ENCODE data around the gene NGB.

Gene NGB

DNA sequence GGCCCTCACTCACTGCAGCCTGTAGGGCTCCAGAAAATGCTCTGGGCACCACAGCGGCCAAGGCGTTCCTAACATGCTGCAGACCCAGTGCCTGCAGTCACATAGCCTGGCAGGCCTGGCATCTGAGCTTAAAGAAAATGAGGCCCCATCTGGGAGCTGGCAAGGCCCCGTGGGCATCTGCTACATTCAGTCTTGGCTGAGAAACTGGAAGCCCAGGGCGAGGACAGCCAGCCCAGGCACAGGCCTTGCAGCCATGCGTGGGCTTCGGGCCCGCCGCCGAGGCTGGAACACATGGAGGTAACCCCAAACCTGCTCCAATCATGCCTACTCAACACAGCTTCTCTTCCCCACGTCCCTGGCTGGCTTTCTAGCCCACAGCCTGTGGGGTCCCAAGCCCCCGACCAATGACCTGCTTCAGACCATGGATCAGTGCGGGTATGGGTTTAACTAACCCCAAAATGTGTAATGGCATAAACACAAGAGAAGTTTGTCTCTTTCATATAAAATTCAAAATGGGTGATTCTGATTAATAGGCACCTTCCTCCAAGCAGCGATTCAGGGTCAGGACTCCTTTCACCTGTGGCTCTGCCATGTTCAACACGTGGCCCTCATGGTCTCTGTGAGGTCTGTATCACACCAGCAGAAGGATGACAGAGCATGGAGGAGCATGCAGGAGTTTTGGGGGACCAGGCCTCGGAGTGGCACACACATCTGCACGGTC is 6.4 kb downstream of the NGB start:
- Histone ChIP-seq H3K9ac (ENCODE audit: low read depth, low read length) (no peak overlapping the region), H3K4me1 (ENCODE audit: insufficient read depth, low read length) (no peaks in the 10 kb centered on the region), H3K9me3 (ENCODE audit: control insufficient read depth, insufficient read depth, low read length) (no peaks in the 10 kb centered on the region), H3K36me3 (ENCODE audit: insufficient read depth, low read length) (no peaks in the 10 kb centered on the region)

GRCh38 chr14:77260631-77261030 is 10.4 kb downstream of the NGB start:
- H3K9me3 ChIP-seq (ENCODE audit: control insufficient read depth, insufficient read depth, low read length), result no peaks in the 10 kb centered on the region
- H3K36me3 ChIP-seq (ENCODE audit: insufficient read depth, low read length), result no peaks in the 10 kb centered on the region
- no peak overlapping the region for H3K9ac ChIP-seq (ENCODE audit: low read depth, low read length)
- peaks cover 3% of the 10 kb centered on the region; the same call in 1 of the 2 replicates for H3K4me1 ChIP-seq (ENCODE audit: insufficient read depth, low read length)

- Histone ChIP-seq H3K36me3 (ENCODE audit: insufficient read depth, low read length) (no peaks in the 10 kb centered on the region), H3K9me3 (ENCODE audit: control insufficient read depth, insufficient read depth, low read length) (no peaks in the 10 kb centered on the region), H3K9ac (ENCODE audit: low read depth, low read length) (no peak overlapping the region), H3K4me1 (ENCODE audit: insufficient read depth, low read length) (peaks cover 3% of the 10 kb centered on the region; the same call in 1 of the 2 replicates)
Observed at GRCh38 chr14:77260199-77260598, 10.8 kb downstream of the NGB start.

DNA sequence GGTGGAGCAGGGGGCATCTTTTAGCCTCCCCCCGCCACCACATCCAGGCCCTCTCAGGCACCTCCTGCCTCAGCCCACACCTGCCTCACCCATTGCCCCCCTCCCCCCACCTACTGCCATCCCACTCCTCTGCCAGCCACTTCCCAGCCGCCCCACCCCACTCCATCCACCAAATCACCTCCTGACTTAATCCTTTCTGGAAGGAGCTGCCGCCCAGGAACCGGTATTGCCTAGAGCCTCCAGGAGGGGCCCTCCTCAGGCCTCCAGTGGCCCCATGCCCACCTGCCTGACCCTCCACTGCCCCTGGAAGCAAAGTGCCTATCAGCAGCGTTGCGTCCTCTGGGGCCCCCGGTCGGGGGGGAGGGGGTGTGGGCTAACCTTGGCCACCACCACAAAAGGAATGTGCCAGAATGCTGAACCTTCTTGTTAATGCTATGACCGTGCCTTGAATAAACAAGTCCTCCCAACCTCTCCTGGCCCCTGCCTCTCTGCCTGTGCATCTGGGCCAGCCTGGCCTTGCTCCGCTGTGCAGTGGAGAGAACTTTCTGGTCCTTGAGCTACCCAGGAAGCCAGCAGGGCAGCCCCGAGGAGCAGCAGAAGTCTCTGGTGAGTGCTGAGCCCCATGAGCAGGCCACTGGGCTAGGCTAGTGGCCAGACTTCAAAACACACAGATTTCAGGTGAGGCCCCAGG is 11.8 kb downstream of the NGB start:
- Histone ChIP-seq H3K4me1 (ENCODE audit: insufficient read depth, low read length) (peaks cover 3% of the 10 kb centered on the region; the same call in 1 of the 2 replicates), H3K9ac (ENCODE audit: low read depth, low read length) (no peak overlapping the region)

GRCh38 chr14:77258566-77258965 is 12.4 kb downstream of the NGB start:
- Histone ChIP-seq H3K9ac (ENCODE audit: low read depth, low read length) (no peak overlapping the region), H3K9me3 (ENCODE audit: control insufficient read depth, insufficient read depth, low read length) (no peaks in the 10 kb centered on the region), H3K36me3 (ENCODE audit: insufficient read depth, low read length) (no peaks in the 10 kb centered on the region), H3K4me1 (ENCODE audit: insufficient read depth, low read length) (peaks cover 3% of the 10 kb centered on the region; the same call in 1 of the 2 replicates)

More for the DNA sequence above, 11.8 kb downstream of the NGB start:
- H3K9me3 ChIP-seq (ENCODE audit: control insufficient read depth, insufficient read depth, low read length), result no peaks in the 10 kb centered on the region
- H3K36me3 ChIP-seq (ENCODE audit: insufficient read depth, low read length), result no peaks in the 10 kb centered on the region

DNA sequence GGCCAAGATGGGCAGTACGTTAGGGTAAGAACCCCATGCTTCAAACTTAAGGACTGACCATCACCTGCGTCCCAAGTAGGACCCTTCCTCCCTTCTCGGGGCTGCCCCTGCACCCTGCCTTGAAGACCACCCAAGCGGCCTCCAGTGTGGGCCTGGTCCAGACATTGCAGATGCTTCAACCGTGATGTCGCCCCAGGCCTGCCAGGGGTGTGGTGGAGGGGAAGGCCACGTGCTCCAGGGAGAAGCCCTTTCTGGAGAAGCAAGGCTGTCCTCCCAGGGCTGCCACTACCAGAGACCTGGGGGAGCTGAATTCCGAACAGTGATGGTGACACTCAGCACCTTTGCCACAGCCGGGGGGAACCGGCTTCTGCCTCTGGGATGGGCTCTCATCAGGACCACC is 13.3 kb downstream of the NGB start:
- peaks cover 3% of the 10 kb centered on the region; the same call in 1 of the 2 replicates for H3K4me1 ChIP-seq (ENCODE audit: insufficient read depth, low read length)
- H3K9me3 ChIP-seq (ENCODE audit: control insufficient read depth, insufficient read depth, low read length), result no peaks in the 10 kb centered on the region
- H3K9ac ChIP-seq (ENCODE audit: low read depth, low read length), result no peak overlapping the region
- H3K36me3 ChIP-seq (ENCODE audit: insufficient read depth, low read length), result no peaks in the 10 kb centered on the region

DNA sequence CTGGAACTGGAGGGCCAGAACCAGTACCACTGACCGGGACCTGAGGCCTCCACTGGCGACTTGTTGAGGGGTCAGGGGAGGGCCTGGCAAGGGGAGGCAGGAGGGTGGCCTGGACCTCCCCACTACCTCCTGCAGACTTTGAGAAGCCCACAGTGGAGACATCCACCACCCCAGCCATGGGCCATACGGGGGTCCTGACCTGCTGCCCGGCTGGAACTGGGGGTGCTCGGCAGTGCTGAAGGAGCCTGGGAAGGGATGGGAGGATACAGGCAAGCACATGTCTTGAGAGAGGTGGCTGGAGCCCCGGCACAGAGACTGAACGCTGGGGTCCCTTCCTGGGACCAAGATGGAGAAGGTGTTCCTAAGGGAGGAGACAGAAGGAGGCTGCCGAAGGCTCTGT is 14.3 kb downstream of the NGB start:
- no peaks in the 10 kb centered on the region for H3K36me3 ChIP-seq (ENCODE audit: insufficient read depth, low read length)
- peaks cover 3% of the 10 kb centered on the region; the same call in 1 of the 2 replicates for H3K4me1 ChIP-seq (ENCODE audit: insufficient read depth, low read length)
- no peak overlapping the region for H3K9ac ChIP-seq (ENCODE audit: low read depth, low read length)
- no peaks in the 10 kb centered on the region for H3K9me3 ChIP-seq (ENCODE audit: control insufficient read depth, insufficient read depth, low read length)

- Histone ChIP-seq H3K9ac (ENCODE audit: low read depth, low read length) (no peak overlapping the region), H3K9me3 (ENCODE audit: control insufficient read depth, insufficient read depth, low read length) (no peaks in the 10 kb centered on the region), H3K4me1 (ENCODE audit: insufficient read depth, low read length) (no peaks in the 10 kb centered on the region), H3K36me3 (ENCODE audit: insufficient read depth, low read length) (no peaks in the 10 kb centered on the region; the same call in 1 of the 2 replicates)
Observed at GRCh38 chr14:77253333-77254190, 17.4 kb downstream of the NGB start.

DNA sequence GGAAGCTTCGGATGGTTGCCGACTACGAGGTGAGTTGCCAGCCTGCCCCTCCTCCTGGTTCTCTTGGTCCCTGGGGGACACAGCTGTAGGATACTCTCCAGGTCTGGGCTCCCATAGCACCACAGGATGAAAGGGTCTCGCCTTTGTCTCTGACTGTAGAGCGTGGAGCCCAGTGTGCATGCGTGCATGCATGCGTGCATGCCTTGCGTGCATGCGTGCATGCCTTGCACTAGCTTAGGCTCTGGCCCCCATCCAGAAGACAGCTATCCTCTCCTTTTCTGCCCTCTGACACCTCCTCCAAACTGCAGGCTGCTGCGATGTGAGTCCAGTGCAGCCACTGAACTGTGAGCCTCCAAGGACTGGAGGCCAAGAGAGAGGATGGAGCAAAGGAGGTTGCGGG is 19.1 kb downstream of the NGB start:
- no peaks in the 10 kb centered on the region; the same call in 1 of the 2 replicates for H3K36me3 ChIP-seq (ENCODE audit: insufficient read depth, low read length)
- no peaks in the 10 kb centered on the region for H3K4me1 ChIP-seq (ENCODE audit: insufficient read depth, low read length)
- no peaks in the 10 kb centered on the region for H3K9me3 ChIP-seq (ENCODE audit: control insufficient read depth, insufficient read depth, low read length)

GRCh38 chr14:77250927-77251326 is 20.1 kb downstream of the NGB start:
- no peaks in the 10 kb centered on the region for H3K4me1 ChIP-seq (ENCODE audit: insufficient read depth, low read length)
- H3K9ac ChIP-seq (ENCODE audit: low read depth, low read length), result no peak overlapping the region
- H3K9me3 ChIP-seq (ENCODE audit: control insufficient read depth, insufficient read depth, low read length), result no peaks in the 10 kb centered on the region
- H3K36me3 ChIP-seq (ENCODE audit: insufficient read depth, low read length), result no peaks in the 10 kb centered on the region; the same call in 1 of the 2 replicates

More for the DNA sequence above, 19.1 kb downstream of the NGB start:
- H3K9ac ChIP-seq (ENCODE audit: low read depth, low read length), result no peak overlapping the region

DNA sequence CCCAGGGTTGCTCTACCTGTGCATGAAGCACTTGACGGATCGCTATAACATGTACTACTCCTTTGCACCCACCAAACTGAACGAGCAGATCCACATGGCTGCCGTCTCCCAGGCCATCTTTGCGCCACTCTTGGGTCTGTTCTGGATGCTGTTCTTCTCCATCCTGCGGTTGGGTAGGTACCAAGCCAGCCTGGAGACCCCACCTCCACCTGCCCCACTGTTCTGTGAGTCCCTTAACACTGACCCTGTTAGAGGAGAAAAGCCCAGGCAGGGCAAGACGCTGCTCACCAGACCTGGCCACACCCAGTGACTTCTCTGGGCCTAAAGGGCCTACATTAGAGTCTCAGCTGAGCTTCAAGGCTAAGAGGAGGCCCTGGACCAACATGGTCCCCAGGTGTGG is 21.7 kb downstream of the NGB start:
- H3K9ac ChIP-seq (ENCODE audit: low read depth, low read length), result no peak overlapping the region
- no peaks in the 10 kb centered on the region; the same call in 1 of the 2 replicates for H3K36me3 ChIP-seq (ENCODE audit: insufficient read depth, low read length)
- H3K9me3 ChIP-seq (ENCODE audit: control insufficient read depth, insufficient read depth, low read length), result no peaks in the 10 kb centered on the region
- no peaks in the 10 kb centered on the region for H3K4me1 ChIP-seq (ENCODE audit: insufficient read depth, low read length)

DNA sequence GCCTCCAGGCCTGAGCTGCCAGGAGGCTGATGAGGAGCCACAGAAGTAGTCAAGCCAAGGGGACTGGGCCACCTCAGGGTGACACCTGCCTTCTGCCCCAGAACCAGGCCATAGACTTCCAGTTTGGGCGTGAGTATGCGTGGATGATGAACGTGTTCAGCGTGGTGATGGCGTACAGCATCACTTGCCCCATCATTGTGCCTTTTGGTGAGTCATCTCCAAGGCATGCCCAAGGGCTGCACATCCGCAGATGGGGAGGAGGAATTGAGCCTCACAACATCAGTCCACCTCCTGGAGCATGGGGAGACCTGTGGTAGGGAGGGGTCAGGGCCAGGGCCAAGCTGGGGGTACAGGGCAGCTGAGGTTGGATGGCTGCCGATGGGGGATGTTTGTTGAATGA is 22.3 kb downstream of the NGB start:
- no peaks in the 10 kb centered on the region for H3K4me1 ChIP-seq (ENCODE audit: insufficient read depth, low read length)
- no peaks in the 10 kb centered on the region for H3K9me3 ChIP-seq (ENCODE audit: control insufficient read depth, insufficient read depth, low read length)
- no peak overlapping the region for H3K9ac ChIP-seq (ENCODE audit: low read depth, low read length)
- H3K36me3 ChIP-seq (ENCODE audit: insufficient read depth, low read length), result no peaks in the 10 kb centered on the region; the same call in 1 of the 2 replicates

GRCh38 chr14:77246784-77247183 is 24.2 kb downstream of the NGB start:
- Histone ChIP-seq H3K36me3 (ENCODE audit: insufficient read depth, low read length) (no peaks in the 10 kb centered on the region; the same call in 1 of the 2 replicates), H3K4me1 (ENCODE audit: insufficient read depth, low read length) (no peaks in the 10 kb centered on the region), H3K9me3 (ENCODE audit: control insufficient read depth, insufficient read depth, low read length) (no peaks in the 10 kb centered on the region), H3K9ac (ENCODE audit: low read depth, low read length) (no peak overlapping the region)

DNA sequence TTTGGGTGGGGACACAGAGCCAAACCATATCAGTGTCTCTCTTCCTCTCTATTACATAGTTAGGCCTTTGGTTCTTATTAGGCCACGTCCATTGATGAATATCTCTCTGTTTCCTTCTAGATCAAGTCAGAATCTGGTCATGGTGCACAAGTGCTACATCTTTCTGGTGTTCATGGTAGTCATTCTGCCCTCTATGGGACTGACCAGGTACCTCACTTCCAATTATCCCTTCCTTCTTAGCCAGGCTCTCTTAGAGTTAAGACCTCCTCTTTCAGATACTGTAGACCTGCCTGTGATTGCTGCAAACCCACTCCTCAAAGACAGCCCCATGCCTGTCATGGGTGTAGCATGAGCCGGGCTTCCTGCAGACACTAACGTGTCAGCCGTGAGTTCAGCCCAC is 25.2 kb downstream of the NGB start:
- H3K9ac ChIP-seq (ENCODE audit: low read depth, low read length), result no peak overlapping the region
- no peaks in the 10 kb centered on the region; the same call in 1 of the 2 replicates for H3K36me3 ChIP-seq (ENCODE audit: insufficient read depth, low read length)
- no peaks in the 10 kb centered on the region for H3K9me3 ChIP-seq (ENCODE audit: control insufficient read depth, insufficient read depth, low read length)
- no peaks in the 10 kb centered on the region for H3K4me1 ChIP-seq (ENCODE audit: insufficient read depth, low read length)

All from ES-I3 (cell line).